Measurements from ENCODE around the gene PPP2R2B.

PPP2R2B gene

DNA sequence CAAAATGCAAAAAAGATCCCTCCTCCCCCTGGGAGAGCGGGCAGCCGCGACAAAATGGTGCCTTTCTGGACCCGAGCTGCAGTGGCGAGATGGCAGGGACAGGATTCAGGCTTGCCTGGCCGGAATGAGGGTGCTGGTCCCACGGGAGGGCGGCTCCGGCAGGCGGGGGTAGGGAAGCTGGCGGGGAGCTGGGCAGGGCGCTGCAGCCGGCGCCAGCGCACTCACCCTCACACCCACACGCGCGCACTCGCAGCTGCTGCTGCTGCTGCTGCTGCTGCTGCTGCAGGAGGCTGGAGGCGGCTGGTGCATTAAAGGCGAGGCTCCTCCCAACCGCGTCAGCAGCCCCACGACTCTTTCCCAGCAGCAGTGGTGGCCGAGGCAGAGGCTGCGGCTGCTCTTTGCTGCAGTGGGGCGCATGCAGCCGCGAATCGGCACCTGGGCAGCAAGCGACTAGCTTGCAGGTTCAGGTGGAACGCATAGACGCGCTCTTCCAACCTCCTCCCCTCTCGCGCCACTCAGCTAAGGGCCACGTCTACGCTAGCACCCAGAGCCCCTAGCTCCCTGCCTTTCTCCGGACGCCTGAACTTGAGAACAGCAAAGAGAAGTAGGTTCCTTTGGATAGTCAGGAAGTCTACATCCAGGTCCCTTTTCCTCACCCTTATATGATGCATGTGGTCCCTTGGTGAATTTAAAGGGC is at the start of gene PPP2R2B:
Gene PPP2R2B (minus strand): TSS at position 282 of the 697 bp plus-strand sequence.
- DNase-seq (ENCODE audit: low read depth), result peak; percentile 4

DNA sequence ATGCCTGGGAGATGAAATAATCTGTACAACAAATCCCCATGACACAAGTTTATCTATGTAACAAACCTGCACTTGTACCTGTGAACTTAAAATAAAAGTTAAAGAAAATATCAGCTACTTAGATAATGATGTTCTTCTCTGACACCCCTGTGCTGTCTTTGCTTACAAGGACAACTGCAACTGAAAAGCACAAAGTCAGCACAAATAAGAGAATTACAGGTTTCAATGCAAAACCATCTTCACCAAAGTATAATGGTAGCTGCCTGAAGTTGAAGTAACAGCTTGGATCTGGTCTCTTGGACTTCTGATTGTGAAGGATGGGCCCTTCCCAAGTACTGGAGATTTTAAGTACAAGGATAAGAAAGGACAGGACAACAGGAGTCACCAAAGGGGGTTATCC is 45.6 kb upstream of the PPP2R2B start:
- DNase-seq (ENCODE audit: low read depth), result no peak

DNA sequence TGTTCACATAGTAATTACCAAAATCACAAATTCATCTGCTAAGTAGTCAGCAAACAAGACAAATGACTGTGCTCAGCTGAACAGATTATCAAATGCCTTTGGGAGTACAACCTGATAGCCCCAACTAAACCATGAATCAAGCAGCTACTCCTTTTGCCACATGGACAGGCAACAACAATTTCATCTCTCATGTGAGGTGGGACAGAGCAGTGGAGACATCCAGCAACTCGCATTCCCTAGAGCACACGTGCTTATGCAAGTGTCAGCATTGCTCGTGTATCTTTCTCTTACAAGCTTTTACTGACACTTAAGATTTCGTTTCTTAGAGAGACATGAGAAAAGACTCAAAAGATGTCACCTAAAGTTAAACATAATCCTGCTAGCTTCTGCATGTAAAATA is 42.7 kb upstream of the PPP2R2B start:
- no peak for DNase-seq (ENCODE audit: low read depth)

DNA sequence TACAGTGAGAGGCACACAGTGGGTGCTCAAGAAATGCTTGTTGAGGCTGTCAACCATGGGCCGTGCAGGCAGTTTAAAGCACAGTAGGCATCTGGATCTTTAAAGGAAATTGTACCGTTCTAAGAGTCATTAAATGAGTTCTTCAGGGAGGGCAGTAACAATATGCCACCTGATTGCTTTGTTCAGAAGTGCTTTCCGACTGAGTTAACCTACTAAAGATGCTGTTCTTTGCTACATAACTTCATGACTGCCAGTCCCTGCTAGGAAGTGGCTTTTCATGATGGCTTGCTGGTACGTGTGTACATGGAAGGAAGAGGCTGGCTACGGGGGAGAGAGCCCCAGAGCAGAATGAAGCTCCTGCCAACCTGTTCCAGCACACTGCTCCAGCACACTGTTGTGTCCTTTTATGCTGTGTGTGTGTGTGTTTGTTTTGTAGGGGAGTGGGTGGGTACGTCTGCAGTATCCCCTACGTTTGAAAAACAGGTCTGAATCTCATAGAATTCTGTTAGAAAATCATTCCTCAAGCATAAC is 41.9 kb upstream of the PPP2R2B start:
- DNase-seq (ENCODE audit: low read depth), result no peak

DNA sequence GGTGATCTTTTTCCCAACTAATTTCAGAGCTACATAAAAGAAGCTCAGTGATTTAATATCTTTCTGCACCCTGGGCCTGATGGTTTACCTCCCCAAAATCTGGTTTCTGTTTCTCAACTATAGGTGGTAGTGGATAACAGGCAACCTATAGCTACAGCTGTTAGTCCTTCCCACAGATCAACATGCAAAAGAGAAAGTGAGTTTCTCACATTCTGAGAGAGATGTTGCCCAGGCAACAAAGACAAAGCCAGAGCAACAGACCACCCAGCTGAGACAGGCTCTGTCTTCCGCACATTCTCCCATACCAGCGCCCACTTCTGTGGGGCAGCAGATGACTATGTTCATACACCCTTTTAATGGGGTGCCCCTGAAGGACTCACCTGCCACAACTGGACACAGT is 40.7 kb upstream of the PPP2R2B start:
- no peak for DNase-seq (ENCODE audit: low read depth)

DNA sequence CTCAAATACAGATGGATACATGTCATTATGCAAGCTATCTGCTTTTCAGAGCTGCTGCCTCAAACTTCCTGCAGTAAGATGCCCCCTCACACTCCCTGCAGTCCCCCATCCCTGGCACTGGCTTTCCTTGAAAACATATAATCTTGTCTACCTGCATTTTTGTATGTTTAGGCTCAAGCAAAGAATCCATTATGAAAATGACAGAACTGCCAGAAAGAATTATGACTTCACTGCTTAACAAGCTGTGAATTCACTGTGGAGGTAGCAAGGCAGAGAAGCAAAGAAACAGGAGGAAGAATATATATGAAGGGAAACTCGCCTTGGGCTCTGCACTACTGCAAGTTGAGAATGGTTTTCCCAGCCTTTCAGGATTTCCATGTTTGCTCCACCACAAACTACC is 39.4 kb upstream of the PPP2R2B start:
- DNase-seq (ENCODE audit: low read depth), result no peak

DNA sequence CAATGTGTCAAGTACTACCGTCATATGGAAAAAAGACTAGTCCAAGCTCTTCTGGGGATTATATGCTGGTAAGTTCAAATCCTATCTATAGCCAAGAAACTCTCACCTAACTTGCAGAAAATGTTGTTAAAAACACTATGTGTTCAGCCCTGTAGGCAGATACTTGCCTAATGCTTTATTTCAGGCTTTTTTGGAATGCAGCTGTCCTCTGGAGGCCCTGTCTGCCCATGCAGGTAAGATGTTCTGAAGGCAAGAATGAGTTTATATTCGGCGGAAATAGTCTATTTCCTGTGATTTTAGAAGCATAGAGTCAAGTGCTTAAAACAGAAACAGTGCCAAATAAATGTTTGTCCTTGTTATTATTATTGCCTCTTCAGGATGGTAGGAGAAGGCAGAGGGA is 34.3 kb upstream of the PPP2R2B start:
- no peak for DNase-seq (ENCODE audit: low read depth)

DNA sequence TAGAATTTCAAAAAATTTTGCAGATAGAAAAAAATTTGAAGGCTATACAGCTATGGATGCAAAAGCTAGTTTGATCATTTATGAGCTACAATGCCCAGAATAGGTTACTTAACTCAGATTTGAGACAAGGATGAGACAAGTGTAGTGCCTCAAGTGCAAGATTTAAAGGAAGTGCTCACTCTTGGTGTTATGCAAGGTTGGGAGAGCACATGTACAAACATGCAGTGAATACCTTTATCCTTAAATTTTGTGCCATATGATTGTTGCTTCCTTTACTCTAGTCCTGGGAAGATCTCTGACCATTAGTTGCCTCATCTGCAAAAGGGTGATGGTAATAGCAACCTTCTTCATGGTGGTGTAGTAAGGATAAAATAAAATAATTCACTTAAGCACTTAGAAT is 31.7 kb upstream of the PPP2R2B start:
- no peak for DNase-seq (ENCODE audit: low read depth)

DNA sequence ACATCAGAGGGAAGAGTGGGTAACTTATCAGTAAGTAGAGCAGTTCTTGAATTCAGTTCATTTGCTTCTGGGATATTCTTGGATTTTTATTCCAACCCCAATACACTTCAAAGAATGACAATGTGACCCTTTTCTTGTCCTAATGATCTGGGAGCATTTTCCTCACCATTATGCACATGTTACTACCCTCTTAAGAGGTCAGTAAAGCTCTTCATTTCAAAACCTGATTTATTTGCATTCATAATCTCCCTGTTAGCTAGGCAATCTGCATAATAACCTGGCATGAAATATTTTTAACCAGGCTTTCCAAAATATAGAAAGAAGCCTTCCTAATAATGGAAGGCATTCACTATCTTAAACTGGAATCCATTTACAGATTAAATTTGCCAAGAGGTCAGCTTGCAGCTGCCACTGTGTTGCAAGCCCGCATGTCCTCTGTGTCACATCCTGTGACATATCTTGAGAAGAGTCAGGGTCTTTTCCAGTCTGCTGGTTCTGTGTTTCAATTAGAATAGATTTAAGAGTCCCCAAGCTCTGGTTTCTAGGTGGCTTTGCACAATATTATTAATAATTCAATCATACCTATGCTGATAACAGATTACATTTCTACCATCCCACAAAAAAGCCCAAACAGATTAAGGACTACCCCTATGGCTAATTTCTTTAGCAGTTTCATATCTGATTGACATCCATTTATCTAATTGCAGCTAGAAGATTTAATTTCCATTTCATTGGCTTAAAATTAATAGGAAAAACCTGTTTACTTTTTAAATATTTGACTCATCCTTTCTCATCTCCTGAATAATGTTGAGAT is 30.9 kb upstream of the PPP2R2B start:
- no peak for DNase-seq (ENCODE audit: low read depth)

DNA sequence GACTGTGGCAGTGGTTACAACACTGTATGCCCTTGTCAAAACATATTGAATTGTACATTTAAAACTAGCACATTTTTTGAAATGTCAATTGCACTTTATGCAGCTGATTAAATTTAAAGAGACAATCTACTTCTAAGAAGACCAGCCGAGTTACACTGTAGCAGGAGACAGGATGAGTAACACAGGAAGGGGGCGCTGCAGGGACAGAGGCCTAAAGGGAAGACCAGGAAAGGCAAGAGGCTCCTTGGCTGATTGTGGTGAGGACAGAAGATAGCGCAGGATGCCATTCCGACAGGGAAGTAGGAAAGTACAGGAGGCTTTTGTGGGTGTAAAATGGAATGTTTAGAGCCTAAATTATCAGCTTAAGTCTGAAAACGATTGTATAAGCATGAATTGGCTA is 28.2 kb upstream of the PPP2R2B start:
- no peak for DNase-seq (ENCODE audit: low read depth)

DNA sequence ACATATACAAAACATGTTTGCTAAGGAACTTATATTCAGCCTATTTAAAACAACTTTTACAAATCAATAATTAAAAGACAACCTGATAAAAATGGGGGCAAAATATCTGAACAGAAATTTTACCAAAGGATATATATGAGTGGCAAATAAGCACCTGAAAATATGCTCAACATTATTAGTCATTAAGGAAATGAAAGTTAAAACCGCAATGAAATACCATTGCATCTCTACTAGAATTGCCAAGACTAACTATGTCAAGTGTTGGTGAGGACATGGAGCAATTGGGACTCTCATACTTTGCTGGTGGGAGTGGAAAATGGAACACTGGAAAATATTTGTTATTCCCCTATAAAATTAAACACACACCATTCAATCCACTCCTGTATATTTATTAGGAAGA is 26.3 kb upstream of the PPP2R2B start:
- no peak for DNase-seq (ENCODE audit: low read depth)

DNA sequence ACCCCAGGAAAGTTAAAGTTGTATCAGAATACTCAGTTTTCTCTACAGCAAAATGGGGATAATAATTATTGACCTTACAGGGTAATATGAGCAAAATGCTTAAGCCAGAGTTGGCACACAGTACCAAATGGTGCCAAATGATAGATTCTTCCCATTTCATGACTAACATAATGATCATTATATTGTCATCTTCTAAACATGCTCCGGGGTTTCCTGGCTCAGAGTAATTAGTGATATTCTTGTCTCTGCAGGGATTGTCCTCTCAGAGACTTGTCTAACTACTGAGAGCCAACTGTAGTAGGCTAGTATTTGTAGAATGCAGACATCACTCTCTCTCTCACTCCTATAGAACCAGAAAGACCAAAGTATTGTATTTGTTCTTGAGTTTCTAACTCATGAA is 25.2 kb upstream of the PPP2R2B start:
- DNase-seq (ENCODE audit: low read depth), result no peak

DNA sequence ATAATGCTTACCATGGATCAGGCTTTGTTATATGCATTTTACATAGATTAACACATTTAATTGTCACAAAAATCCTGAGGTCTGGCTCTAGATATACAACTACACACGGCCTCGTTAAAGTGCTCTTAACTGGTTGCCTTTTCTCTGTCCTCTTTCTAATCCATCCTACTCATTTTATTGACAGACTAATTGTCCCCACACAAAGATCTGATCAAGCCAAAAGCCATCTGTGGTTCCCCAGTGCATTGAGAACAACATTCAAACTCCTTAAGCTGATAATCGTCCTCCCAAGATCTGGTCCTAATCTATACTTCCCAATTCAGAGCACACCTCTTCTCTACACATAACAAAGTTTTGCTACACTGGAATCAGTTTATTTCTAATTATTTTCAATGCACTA is 23.9 kb upstream of the PPP2R2B start:
- DNase-seq (ENCODE audit: low read depth), result no peak

DNA sequence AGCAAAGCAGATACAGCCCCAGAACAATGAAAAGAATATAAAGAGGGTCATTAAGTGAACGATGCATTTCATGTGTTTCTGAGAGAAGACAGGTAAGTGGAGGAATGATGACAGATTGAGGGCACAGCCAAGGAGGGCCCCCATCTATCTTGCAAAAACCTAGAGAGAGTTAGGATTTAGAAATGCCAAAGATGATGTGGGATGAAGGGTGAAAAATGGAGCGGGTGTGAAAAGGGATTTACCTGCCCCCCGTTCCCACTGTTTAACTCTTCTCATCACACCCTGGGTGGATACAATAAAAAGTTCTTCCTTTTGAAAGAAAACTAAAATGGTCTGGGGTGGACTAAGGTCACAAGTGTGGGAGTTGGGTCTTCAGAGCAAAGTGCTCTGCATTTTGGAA is 18.5 kb upstream of the PPP2R2B start:
- no peak for DNase-seq (ENCODE audit: low read depth)

DNA sequence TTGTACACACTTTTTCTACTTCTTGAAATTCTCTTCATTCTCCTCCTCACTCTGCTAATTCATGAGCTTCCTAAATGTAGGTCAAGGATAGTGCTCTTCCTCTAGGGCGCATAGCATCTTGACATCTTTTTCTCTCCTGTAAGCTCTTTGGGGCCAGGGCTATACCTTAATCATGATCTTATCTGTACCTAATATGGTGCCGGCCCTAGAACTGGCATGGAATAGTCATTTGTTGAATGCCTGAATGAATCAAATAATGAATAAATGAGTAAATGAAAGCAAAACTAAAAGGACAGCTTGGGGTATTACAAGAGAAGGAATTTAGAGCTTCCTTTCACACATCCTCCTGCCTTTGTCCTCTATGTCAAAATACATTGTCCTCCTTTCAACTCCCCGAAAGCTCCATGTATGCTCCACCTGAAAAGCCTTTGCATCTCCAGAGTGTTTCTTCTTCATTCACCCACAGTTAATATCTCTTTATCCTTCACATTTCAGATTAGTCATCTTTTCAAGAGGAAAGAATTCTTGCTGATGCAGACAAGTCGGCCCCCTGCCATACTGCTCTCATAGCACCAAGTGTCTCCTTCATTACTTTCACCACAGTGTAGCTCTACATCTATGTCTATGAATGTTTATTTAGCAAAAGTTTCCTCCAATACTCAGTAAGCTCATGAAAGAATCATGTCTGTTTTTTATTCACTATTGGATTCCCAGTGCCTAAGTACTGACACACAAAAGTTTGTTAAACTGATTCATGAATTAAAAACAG is 16.4 kb upstream of the PPP2R2B start:
- no peak for DNase-seq (ENCODE audit: low read depth)

DNA sequence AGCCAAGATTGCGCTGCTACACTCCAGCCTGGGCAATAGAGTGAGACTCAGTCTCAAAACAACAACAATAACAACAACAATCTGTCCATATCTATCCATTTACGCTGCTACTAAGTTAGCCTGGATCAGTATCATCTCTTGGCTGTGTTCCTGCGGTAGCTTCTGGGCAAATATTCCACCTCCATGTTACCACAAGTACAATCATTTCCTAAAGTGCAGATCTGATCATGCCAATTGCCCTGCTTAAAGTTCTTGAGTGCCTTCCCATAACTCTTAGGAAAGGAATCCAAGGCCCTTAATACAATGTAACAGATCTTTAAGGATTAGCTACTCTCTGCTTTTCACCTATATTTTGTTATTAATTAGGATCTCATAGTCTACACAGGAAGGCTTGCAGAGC is 15.4 kb upstream of the PPP2R2B start:
- DNase-seq (ENCODE audit: low read depth), result no peak

DNA sequence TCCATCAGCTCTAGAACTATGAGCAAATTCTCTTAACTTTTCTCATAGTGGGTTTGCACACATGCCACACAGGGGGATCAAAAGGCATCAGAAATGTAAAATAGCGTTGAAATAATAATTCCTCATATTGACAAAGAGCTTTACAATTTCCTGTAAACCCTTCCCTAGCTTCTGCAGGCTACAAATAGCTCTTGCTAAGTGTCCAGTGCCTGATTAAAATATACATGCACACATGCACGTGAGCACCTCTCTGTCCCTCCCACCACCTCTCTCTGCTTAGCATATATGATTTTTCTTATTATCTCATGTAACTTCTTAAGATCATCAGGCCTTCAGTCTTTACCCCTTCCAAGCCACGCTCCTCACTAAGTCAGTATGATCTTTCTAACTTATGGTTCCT is 13.7 kb upstream of the PPP2R2B start:
- DNase-seq (ENCODE audit: low read depth), result no peak

DNA sequence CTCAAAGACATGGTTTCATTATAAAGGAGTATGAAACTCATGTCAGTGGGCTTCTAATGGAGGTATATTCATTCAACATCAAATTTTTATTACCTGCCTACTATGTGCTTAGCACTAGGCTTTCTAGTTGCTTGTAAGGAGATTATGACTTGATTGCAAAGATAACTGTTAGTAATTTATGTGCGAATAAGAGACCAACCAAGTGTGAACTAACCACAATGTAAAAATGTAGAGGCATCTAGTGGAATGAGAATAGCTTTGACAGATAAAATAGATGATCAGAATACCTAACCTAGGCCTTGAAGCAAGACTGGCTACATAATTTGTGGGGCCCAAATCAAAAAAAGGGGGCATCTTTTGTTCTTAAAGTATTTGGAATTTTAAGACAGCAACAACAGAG is 13.0 kb upstream of the PPP2R2B start:
- no peak for DNase-seq (ENCODE audit: low read depth)

DNA sequence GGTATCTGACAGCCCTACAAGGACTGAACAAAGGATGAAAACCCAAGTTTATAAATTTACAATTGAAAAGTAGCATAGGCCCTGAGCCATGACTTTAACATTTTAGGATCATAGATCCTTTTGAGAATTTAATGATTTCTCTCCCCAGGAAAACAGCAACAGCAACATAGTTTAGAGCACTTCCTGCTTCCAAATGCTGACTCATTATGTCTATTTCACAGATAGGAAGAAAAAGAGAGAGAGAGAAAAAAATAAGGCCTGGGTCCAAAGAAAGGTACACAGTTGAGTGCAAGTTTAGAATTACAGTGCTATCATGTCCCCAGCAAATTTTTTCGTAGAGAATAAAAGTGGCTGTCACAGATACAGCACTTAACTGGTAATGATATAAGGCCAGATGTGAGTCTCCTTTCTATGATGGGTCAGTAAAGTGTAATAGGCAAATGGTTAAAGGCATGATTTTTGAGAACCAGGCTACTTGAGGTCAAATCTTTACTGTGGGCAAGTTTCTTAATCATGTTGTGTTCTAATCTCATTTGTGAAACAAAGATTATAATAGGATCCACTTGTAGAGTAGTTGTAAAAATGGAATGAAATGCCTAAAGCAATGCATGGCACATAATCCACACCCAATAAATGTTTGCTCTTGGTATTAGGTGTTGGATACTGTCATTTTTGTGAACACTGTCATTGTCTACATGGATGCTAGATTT is 12.3 kb upstream of the PPP2R2B start:
- DNase-seq (ENCODE audit: low read depth), result no peak

DNA sequence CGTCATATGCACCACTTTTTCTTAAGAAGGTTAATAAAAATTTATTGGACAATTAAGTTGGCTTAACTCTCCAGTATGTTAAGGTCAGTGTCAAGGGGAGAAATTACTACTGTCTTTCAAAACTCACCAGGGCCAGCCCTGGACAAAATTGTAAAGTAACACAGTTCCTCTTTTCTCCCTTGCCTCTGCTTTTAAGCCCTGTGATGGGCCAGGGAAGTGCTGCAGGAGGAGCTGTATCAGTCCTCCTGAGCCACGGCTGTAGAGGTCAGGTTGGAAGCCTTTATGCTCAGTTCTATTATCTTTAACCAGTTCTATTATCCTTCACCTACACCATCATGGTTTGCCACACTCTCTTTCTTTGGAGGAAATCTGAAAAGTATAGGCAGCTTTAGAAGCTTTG is 11.5 kb upstream of the PPP2R2B start:
- no peak for DNase-seq (ENCODE audit: low read depth)

DNA sequence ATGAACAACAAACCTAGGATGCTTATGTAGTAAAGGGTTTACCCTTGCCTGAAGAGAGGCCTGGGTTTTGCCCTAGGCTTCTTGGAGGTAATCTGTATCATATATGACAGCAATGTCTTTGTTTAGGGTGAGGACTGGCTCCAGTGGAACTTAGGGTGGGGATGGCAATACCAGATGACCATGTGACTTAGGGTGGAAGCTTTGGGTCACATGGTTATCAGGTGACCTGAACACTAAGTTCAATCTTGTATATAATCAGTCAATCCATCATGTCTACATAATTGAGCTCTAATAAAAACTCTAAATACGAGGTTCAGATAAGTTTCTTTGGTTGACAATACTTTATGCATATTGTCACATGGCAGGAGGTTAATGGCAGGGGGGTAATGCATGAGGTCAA is 10.6 kb upstream of the PPP2R2B start:
- no peak for DNase-seq (ENCODE audit: low read depth)

DNA sequence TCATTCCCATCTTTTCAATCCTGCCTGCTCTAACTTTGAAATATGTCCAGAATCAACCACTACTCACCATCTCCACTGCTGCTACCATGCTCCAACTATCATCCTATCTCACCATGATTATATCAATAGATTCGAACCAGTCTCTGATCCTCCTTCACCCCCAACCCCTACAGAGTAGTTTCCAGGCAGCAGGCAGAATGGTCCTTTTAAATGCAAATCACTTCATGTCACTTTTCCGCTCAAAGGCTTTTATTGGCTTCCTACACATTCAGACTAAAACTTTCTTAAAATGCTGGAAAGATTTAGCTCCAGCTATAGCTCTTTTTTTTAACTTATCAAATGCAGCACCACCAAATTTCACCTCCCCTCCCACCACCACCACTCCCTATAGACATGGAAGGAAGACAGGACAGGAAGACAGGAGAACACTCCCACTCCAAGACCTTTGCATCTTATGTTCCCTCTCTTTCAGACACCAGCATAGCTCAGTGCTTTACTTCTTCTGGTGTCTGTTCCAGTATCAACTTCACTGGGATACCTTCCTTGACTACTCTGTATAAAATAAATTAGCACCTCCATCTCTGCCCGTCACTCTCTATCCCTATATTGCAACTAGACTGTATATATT is 9.9 kb upstream of the PPP2R2B start:
- DNase-seq (ENCODE audit: low read depth), result no peak
